ENCODE measurements around the gene IBSP. TPM values are rescaled to one million over a fixed set of nuclear protein-coding genes. Genes with fewer than 3 reads are reported as not detected.

The IBSP gene
- total RNA-seq, 1 experiment from 2014 or later = not detected

GRCh38 chr4:87805971-87806370 is 6.6 kb downstream of the IBSP start:
- intact Hi-C loops (cut with micrococcal nuclease; ENCODE audit: unreplicated experiment) (no loop called here), in situ Hi-C loops (cut with HindIII; ENCODE audit: low pct_unique_long_range_greater_than_20kb, low sequenced_read_pairs) (no loop called here)
- ChIA-PET POLR2A (no interaction called here), CTCF (no interaction called here)
- ATAC-seq (no peak), DNase-seq (ENCODE audit: low read depth, low spot score) (no peak)
- H3K4me1 ChIP-seq (ENCODE audit: control insufficient read depth, insufficient read depth, low read length) = no peaks in the 10 kb centered on the region
- H3K27ac ChIP-seq (ENCODE audit: low read length) = no peak overlapping the region
- no peak overlapping the region for H3K4me3 ChIP-seq (ENCODE audit: low read depth in 2 of 2, low read length in 2 of 2)
- no TSS peak for BruUV-seq (replicated peaks)
- no peaks in the 10 kb centered on the region for H3K27me3 ChIP-seq (ENCODE audit: control insufficient read depth, insufficient read depth, low read length)
- no peaks in the 10 kb centered on the region for H3K9me3 ChIP-seq (ENCODE audit: control insufficient read depth, insufficient read depth, low read depth, low read length)
- no peaks in the 10 kb centered on the region for H3K36me3 ChIP-seq (ENCODE audit: control insufficient read depth, insufficient read depth, low read length)
- TF ChIP-seq SIN3A (IDR thresholded peaks at IDR 0.05; ENCODE audit: borderline replicate concordance, insufficient read depth, low read depth, low read length) (no peak), CTCF (IDR thresholded peaks at IDR 0.05) (no peak), TCF7L2 (IDR thresholded peaks at IDR 0.05; ENCODE audit: low read depth, low read length) (no peak), POLR2AphosphoS5 (IDR thresholded peaks at IDR 0.05; ENCODE audit: low read depth, low read length) (no peak)
- TF ChIP-seq, protein P1, sequence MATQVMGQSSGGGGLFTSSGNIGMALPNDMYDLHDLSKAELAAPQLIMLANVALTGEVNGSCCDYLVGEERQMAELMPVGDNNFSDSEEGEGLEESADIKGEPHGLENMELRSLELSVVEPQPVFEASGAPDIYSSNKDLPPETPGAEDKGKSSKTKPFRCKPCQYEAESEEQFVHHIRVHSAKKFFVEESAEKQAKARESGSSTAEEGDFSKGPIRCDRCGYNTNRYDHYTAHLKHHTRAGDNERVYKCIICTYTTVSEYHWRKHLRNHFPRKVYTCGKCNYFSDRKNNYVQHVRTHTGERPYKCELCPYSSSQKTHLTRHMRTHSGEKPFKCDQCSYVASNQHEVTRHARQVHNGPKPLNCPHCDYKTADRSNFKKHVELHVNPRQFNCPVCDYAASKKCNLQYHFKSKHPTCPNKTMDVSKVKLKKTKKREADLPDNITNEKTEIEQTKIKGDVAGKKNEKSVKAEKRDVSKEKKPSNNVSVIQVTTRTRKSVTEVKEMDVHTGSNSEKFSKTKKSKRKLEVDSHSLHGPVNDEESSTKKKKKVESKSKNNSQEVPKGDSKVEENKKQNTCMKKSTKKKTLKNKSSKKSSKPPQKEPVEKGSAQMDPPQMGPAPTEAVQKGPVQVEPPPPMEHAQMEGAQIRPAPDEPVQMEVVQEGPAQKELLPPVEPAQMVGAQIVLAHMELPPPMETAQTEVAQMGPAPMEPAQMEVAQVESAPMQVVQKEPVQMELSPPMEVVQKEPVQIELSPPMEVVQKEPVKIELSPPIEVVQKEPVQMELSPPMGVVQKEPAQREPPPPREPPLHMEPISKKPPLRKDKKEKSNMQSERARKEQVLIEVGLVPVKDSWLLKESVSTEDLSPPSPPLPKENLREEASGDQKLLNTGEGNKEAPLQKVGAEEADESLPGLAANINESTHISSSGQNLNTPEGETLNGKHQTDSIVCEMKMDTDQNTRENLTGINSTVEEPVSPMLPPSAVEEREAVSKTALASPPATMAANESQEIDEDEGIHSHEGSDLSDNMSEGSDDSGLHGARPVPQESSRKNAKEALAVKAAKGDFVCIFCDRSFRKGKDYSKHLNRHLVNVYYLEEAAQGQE (IDR thresholded peaks at IDR 0.05; ENCODE audit: insufficient read depth in 1 of 2, low read depth in 2 of 2, low read length in 1 of 2) = no peak

DNA sequence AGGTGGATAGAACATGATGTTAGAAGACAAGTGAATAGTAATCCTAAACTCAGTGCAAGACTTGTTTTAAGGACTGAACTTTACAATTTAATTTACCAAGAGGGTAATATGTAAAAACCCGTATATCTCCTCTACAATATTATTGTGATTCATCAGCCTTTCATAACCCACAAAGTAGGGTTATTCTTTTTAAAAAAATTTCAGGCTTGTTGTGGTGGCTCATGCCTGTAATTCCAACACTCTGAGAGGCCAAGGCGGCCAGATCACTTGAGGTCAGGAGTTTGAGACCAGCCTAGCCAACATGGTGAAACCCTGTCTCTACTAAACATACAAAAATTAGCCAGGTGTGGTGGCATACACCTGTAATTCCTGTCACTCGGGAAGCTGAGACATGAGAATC is 7.2 kb downstream of the IBSP start:
- no peaks in the 10 kb centered on the region for H3K9me3 ChIP-seq (ENCODE audit: control insufficient read depth, insufficient read depth, low read depth, low read length)
- H3K36me3 ChIP-seq (ENCODE audit: control insufficient read depth, insufficient read depth, low read length) = no peaks in the 10 kb centered on the region
- H3K27me3 ChIP-seq (ENCODE audit: control insufficient read depth, insufficient read depth, low read length) = no peaks in the 10 kb centered on the region
- no peaks in the 10 kb centered on the region for H3K4me1 ChIP-seq (ENCODE audit: control insufficient read depth, insufficient read depth, low read length)
- ChIA-PET CTCF (no interaction called here), POLR2A (no interaction called here)
- no peak for ATAC-seq
- no peak for DNase-seq (ENCODE audit: low read depth, low spot score)
- intact Hi-C loops (cut with micrococcal nuclease; ENCODE audit: unreplicated experiment) (no loop called here), in situ Hi-C loops (cut with HindIII; ENCODE audit: low pct_unique_long_range_greater_than_20kb, low sequenced_read_pairs) (no loop called here)
- TF ChIP-seq POLR2AphosphoS5 (IDR thresholded peaks at IDR 0.05; ENCODE audit: low read depth, low read length) (no peak), CTCF (IDR thresholded peaks at IDR 0.05) (no peak), SIN3A (IDR thresholded peaks at IDR 0.05; ENCODE audit: borderline replicate concordance, insufficient read depth, low read depth, low read length) (no peak), TCF7L2 (IDR thresholded peaks at IDR 0.05; ENCODE audit: low read depth, low read length) (no peak)
- TF ChIP-seq, protein P1 (IDR thresholded peaks at IDR 0.05; ENCODE audit: insufficient read depth in 1 of 2, low read depth in 2 of 2, low read length in 1 of 2) = no peak
- BruUV-seq (replicated peaks) = no TSS peak
- H3K4me3 ChIP-seq (ENCODE audit: low read depth in 2 of 2, low read length in 2 of 2) = no peak overlapping the region
- no peak overlapping the region for H3K27ac ChIP-seq (ENCODE audit: low read length)
